GM18867 (cell line): Measurements from ENCODE around the gene HDDC3.
"Not testable (repeated sequence)": the region's sequence is repeated elsewhere in the genome, so short reads cannot be mapped to it uniquely, and the experiment has no call there.

Experiments
- ATAC-seq: cut with Tn5 transposase; IDR thresholded peaks from one replicate; pipeline ENCODE4 v1.9.1; 2021; ENCODE audit warnings: mild to moderate bottlenecking, moderate library complexity; ENCODE audit not compliant: unreplicated experiment

HDDC3 gene

DNA sequence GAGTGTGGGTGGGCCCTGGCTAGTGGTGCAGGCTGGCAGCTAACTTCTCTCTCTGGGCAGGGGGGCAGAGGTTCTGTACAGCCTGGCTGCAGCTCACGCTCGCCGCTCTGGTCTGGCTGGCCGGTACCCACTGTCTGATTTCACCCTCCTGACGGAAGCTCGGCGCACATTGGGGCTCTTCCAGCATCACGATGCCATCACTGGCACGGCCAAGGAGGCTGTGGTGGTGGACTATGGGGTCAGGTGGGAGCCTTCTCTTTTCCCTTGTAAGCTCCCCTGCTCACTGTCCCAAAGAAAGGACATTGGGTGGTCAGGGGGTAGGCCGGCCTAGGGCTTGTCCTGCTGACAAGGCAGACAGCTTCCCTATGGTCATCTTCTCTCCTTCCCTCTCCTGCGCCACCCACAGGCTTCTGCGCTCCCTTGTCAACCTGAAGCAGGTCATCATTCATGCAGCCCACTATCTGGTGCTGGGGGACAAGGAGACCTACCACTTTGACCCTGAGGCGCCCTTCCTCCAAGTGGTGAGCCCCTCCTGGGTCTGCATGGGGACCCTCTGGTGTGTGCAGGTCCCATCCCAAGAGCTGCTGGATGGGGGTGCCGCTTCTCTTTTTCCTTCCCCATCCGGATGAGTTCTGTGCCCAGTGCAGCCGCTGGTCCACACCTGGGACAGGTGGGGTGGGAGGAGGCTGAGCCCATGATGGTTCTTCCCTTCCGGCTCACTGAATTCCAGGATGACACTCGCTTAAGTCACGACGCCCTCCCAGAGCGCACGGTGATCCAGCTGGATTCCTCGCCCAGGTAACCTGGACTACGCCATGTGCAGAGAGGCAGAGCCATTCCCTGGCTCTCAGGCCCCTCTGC, 21.7 kb downstream of the HDDC3 start:
- no peak for ATAC-seq

DNA sequence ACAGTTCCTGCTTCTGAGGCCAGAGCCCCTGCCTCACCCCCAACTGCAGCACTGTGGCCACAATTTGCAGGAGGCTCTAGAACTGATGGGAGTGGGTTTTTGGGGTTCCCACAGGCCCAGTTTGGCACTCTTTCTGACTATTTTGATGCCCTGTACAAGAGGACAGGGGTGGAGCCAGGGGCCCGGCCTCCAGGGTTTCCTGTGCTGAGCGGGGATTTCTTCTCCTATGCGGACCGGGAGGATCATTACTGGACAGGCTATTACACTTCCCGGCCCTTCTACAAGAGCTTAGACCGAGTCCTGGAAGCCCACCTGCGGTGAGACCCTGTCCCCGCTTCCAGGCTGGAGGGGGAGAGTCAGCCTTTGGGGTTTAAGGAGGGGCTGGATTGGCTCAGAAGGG, 22.4 kb downstream of the HDDC3 start:
- no peak for ATAC-seq

DNA sequence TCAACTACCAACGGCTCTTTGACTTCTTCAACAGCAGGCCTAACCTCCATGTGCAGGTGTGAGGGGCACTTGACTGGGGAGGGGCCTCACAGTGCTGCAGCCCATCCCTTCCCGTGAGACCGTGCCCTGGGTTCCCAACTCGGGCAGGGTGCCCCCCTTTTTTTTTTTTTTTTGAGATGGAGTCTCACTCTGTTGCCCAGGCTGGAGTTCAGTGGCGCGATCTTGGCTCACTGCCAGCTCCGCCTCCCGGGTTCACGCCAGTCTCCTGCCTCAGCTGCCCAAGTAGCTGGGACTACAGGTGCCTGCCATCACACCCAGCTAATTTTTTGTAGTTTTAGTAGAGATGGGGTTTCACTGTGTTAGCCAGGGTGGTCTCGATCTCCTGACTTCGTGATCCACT, 22.9 kb downstream of the HDDC3 start:
- ATAC-seq = not testable (repeated sequence)

DNA sequence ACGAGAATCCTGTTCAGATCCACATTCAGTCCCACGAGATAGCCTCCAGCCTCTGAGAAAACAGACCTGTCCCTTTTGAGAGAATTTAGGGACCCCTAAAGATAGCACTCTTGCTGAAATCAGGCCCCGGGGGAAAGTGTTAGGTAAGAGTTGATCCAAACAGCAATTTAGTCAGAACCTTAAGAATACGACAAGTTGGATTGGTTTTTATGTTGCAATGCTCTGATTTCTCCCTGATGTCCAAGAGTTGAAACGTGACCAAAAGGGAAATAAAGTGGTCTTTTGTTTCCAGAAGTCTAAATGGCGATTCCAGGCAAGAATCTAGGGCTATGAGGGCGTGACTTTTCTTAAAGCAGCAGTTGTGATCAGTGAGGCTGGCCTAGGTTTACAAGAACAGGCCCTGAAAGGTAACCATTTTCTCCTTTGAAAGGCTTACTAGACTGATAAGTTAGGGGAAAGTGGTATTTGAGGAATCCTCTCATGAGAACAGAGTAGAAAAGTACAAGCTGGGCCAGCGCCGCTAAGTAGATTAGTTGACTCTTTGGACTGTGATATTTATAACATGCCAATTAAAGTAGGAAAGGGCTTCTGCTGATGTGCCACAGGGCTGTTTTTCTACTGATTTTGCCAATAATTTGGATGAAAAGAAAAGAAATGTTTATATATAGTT, 24.4 kb downstream of the HDDC3 start:
- ATAC-seq = no peak

DNA sequence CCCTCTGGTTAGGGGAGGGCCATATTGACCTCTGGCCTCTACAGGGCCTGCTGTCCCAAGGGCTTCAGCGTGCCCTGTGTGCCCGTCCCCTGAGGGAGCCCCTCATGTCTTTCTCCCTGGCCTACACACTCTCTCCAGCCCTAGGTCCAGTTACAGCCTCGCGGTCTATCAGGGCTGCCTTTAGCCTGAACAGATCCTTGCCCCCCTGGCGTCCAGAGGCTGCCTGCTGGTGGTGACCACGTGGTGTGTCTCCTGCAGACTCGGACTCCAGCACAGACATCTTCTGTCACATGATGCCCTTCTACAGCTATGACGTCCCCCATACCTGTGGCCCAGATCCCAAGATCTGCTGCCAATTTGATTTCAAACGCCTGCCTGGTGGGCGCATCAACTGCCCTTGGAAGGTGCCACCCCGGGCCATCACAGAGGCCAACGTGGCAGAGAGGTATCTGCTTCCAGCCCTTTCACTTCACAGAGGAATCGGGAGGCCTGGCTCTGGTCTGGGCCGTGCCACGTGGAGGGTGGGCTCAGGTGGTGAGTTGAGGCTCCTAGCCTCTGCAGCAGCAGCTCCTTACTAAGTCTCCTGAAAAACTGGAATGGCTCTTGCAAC, 25.2 kb downstream of the HDDC3 start:
- no peak for ATAC-seq

DNA sequence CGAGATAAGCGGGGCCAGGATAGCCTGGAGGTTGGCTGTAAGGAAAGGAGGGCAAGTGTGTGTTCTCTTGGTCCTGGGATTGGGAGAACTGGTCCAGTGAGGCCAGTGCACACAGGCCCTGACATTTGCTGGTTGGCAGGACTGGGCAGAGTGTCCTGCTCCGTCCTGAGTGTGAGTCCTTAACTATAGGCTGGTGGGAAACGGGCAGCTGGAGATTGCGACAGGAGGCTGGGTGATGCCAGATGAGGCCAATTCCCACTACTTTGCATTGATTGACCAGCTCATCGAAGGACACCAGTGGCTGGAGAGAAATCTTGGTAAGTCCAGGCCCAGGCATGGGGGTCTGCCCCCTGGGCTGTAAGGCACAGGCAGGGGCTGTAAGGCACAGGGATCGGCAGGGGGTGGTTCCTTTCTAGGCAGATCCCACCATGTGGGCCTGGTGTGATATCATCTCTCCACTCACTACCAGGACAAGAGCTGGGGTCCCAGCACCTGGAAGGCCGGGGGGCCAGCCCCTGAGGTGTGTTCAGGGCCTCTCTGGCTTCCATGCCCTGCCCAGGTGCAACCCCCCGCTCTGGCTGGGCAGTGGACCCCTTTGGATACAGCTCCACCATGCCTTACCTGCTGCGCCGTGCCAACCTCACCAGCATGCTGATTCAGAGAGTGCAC, 26.0 kb downstream of the HDDC3 start:
- no peak for ATAC-seq

DNA sequence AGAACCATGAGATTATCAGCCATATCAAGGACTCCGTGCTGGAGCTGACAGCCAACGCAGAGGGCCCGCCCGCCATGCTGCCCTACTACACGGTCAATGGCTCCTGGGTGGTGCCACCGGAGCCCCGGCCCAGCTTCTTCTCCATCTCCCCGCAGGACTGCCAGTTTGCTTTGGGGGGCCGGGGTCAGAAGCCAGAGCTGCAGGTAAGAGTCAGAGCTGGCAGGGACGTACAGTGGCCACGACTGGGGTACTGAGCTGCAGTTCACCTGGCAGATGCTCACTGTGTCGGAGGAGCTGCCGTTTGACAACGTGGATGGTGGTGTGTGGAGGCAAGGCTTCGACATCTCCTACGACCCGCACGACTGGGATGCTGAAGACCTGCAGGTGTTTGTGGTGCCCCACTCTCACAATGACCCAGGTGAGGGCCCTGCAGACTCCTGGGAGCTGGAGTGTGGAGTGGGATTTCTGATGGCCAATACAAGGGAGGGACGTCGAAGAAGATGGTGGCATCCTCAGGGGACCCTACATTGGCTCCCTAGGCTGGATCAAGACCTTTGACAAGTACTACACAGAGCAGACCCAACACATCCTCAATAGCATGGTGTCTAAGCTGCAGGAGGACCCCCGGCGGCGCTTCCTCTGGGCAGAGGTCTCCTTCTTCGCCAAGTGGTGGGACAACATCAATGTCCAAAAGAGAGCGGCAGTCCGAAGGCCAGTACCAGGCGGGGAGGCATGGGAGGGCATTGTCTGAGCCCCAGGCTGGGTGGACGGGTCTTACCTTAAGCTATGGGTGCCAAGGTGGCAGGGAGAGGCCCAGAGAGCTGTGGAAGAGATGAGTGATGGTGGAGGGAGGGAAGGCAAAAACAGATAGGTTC, 26.8 kb downstream of the HDDC3 start:
- no peak for ATAC-seq

DNA sequence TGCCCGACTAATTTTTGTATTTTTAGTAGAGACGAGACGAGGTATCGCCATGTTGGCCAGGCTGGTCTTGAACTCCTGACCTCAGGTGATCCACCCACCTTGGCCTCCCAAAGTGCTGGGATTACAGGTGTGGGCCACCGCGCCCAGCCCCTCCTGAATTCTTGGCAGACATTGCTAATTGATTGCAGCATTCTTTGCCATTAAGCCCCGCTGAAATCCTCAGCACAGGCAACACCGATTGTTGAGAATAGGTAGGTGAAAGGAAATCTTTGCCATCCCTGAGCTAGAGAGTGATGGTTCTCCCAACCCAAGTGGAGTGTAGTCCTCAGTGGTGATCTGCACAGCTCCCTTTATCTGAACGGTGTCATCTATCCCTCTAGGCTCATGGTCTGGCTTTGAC, 27.6 kb downstream of the HDDC3 start:
- ATAC-seq = no peak

DNA sequence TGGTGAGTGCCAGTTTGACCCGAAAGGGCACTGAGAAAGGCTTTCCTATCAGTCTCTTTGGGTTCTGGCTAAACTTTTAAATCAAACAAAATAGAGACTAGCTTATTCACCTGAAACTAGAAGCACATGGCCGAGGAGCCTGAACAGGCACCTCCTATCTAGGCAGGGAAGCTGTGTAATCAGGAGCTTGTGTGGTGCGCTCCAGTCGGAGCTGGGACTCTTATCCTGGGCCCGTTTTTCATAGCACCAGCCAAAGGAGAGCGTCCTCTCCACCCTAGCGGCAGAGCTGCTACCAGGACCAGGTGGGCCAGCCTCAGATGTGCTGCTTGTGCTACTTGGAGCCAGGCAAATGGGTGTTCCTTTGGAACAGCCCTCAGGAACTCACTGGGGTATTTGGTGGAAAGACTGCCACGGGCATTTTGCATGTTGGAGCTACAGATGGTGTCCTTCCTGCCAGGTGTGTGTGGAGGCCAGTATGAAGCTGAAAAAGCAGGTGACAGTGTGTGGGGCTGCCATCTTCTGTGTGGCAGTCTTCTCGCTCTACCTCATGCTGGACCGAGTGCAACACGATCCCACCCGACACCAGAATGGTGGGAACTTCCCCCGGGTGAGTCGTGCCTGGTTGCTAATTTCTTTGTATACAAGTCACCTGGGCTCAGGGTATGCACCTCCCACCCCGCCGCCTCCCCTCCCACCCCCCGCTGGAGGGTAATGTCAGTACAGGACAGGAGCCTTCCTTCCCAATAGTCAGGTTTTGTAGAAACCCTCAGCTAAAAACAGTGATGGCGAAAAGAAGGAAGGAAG, 28.4 kb downstream of the HDDC3 start:
- ATAC-seq = no peak

DNA sequence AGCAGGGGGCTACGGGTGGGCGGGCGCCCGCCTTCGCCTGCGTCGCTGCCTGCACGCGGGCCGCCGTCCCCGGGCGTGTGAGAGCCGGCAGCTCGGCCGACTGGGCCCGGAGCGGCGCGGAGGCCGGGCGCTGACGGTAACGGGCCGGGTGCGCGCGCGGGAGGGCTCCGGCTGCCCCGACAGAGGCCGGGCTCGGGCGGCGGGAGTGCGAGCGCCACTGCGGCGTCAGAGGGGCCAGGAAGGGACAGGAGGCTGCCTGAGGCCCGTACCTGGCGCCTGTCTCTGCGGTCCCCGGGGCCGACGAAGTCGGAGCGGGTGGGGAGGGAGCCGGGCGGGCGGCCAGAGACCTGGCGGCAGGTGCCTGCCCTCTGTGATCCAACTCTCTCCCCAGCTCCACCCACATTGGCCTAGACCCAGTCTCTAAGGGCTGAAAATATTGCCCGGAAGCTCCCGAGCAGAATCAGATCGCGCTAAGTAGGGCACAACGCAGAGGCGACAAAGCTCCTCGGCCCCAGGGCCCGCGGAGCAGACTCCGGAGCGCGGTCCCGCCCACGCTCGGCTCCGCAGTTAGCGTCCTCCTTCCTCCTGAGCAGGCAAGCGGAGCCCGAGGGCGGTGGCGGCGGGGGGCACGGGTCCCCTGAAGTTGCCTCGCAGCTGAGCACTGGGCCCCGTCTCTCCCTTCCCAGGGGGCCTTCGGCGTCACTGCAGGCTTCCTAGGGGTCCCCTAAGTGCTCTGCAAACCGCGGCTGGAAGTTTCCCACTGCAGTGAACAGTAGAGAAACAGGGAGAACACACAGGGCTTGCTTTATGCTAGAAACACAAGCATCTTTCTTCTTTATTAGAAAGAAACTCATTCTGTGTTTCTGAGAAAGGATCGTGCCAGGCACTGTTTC, 29.3 kb downstream of the HDDC3 start, which contains the start of gene MAN2A2:
MAN2A2 (plus strand) TSS at position 463 of the 893 bp plus-strand sequence. CDS start 906 bp downstream, outside the sequence.
- peak; percentile 49 for ATAC-seq

DNA sequence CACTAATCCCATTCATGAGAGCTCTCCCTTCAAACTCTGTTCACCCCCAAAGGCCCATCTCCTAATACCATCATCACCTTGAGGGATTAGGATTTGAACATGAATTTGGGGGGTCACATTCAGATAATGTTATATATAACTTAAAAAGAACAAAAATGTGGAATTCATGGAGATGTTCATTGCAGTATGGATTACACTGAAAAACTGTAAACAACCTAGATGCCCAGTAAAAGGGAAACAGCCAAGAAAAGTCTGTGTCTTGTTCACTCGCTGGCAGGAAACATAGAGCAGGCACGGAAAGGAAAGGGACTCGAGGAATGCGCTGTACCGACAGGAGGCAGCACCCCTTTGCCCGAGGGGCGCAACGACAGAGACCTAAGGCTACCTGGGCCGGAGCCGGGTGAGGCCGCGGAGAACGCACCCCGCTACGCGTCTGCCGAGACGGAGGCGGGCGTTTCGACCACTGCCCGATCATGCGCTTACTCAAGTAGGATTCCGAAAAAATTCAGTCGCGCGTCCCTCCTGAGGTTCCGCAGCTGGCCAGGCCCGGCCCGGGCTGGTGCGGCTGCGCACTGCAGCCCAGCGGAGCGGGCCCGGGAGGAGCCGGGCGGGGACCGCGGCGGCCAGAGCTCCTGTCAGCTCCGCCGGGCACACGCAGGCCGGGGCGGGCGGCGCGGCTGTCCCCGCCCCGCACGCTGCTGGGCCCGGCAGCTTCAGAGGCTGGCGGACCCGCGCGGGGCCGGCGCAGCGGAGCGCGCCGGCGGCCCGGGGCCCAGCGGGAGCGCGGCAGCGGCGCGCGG, 30.1 kb downstream of the HDDC3 start:
- ATAC-seq = peak; percentile 74

DNA sequence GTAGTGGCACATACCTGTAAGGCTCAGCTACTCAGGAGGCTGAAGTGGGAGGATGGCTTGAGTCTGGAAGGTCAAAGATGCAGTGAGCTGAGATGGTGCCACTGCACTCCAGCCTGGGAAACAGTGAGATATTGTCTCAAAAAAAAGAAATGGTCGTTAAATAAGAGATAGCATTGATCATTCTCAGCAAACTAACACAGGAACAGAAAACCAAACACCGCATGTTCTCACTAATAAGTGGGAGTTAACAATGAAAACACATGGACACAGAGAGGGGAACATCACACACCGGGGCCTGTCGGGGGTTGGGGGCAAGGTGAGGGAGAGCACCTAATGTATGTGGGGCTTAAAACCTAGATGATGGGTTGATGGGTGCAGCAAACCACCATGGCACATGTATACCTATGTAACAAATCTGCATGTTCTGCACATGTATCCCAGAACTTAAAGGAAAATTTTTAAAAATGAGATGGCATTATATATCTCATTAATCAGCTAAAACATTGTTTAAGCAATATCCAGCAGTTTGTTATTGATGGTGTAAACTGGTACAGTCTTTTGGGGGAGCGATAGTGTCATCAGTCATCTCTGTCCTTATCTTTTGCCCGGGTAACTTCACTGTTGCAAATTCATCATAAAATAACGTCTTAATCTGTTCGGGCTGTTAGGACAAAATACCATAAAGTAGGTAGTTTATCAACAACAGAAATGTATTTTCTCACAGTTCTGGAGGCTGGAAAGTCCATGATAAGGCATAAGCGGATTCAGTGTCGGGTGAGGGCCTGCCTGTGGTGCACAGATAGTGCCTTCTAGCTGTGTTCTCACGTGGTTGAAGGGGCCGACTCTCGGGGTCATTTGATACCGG, 30.9 kb downstream of the HDDC3 start:
- no peak for ATAC-seq

DNA sequence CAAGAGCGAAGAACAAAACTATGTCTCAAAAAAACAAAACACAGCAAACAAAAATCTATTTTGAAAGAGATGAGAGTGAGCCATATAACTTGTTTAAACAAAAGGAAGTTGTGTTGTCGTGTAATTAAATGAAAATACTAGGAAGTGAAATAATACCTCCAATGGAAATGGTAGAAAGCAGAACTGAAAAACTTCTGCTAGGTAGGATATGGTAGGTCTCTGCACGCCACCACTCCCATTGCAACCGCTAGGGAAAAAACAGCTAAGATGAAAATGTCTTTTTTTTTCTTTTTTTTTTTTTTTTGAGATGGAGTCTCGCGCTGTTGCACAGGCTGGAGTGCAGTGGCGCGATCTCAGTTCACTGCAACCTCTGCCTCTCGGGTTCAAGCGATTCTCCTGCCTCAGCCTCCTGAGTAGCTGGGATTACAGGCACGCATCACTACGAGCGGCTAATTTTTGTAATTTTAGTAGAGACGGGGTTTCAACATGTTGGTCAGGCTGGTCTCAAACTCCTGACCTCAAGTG, 35.2 kb downstream of the HDDC3 start:
- not testable (repeated sequence) for ATAC-seq

DNA sequence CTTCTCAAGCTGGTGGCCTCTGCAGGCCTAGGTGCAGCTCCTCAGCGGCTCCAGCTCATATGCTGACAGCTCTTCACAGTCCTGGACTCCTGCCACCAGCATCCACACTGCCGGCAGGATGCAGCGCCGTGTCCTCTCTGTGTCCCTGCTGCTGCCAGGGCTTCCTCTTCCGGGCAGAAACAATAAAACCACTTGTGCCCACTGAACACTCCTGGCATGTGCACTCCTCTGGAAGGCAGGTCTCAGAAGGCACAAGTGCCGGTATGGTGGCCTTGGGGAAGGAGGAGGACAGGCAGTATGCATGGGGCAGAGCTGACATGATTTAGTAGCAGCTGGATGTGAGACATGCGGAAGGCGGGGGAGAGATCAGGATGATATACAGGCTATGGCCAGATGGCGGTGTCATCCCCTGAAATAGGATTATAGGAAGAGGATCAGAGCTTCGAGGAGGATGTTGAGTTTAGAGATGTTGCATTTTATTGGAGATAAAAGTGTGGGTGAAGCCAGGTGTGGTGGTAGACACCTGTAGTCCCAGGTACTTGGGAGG, 36.7 kb downstream of the HDDC3 start:
- ATAC-seq = no peak

DNA sequence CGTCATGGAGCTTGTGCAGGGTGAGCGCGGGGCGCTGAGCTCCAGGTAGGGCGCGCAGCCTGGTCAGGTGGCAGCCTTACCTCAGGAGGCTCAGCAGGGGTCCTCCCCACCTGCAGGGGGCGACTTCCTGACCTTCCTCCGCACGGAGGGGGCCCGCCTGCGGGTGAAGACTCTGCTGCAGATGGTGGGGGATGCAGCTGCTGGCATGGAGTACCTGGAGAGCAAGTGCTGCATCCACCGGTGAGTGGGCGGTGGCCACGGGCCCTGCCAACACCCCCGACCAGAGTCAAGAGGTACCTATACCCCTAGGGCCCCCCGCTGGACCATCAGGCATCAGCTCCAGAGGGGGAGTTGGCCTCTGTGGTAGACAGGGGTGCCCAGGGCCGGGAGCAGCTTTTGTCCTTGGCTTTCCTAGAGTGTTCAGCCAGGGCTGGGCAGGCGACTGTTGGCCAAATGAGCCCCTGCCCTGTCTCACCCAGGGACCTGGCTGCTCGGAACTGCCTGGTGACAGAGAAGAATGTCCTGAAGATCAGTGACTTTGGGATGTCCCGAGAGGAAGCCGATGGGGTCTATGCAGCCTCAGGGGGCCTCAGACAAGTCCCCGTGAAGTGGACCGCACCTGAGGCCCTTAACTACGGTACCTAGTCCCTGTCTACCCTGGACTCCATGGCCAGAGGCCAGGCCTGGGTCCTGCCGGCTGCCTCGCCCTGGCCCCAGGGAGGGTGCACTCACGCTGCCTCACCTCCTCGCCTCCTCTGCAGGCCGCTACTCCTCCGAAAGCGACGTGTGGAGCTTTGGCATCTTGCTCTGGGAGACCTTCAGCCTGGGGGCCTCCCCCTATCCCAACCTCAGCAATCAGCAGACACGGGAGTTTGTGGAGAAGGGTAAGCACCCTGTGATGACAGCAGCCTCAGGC, 38.9 kb downstream of the HDDC3 start:
- no peak for ATAC-seq
